GM12878 (cell line): ENCODE data around the gene TLL1. TPM values are rescaled to one million over a fixed set of nuclear protein-coding genes. Genes with fewer than 3 reads are reported as not detected.

ENCODE experiments used
- ATAC-seq: fragments of 200-7000 bp; cut with Tn5 transposase; 3 replicates; pipeline ENCODE4 v1.9.1; 2020; ENCODE audit warnings: mild to moderate bottlenecking, moderate library complexity
- BruUV-seq: library from RNA; stranded (reverse); fragments of 400-500 nt; replicated peaks from 2 replicates; lab custom pipeline; 2021; lab: Mats Ljungman, UMichigan
- CTCF ChIA-PET: fragments of 300-600 bp; sonication (Branson Sonifier 250); formaldehyde crosslinking; extraction: SDS; loops from one replicate; lab custom pipeline; 2021; ENCODE audit warnings: inconsistent platforms; lab: Yijun Ruan, JAX
- POLR2A ChIA-PET: fragments of 350-600 bp; formaldehyde crosslinking; extraction: SDS; loops from one replicate; lab custom pipeline; 2021; ENCODE audit warnings: inconsistent platforms; lab: Charles Lee
- RAD21 ChIA-PET: fragments of 300-600 bp; sonication (Branson Sonifier 250); formaldehyde crosslinking; loops from one replicate; lab custom pipeline; 2023; ENCODE audit warnings: antibody characterized with exemption; ENCODE audit not compliant: unreplicated experiment; lab: Charles Lee
- SMC1A ChIA-PET: fragments of 300-600 bp; sonication (Branson Sonifier 250); formaldehyde crosslinking; loops from one replicate; lab custom pipeline; 2023; ENCODE audit not compliant: unreplicated experiment, uncharacterized antibody; lab: Charles Lee
- DNase-seq: peaks from one replicate; pipeline ENCODE4 v3.0.0-alpha.2; 2011; ENCODE audit warnings: low read depth, low spot score
- FAIRE-seq: peaks from 3 replicates; lab custom pipeline; 2011; peaks lifted over from hg19 to GRCh38; lab: Jason Lieb, UNC
- H2AFZ ChIP-seq: 2 replicates; pipeline ENCODE4 v1.6.0; 2011; ENCODE audit warnings: low read depth, low read length, control low read depth; ENCODE audit not compliant: control insufficient read depth
- H3K27ac ChIP-seq: 2 replicates; pipeline ENCODE4 v1.5.1; 2011; ENCODE audit warnings: control low read depth; ENCODE audit not compliant: control insufficient read depth, insufficient read depth
- H3K27me3 ChIP-seq, 2 experiments: replicated peaks in 1 of 2; 2 replicates each; pipeline versions ENCODE4 v1.6.0 to v1.6.1; 2011; ENCODE audit warnings: low read length in 1 of 2; ENCODE audit not compliant: control insufficient read depth in 2 of 2, insufficient read depth in 2 of 2
- H3K36me3 ChIP-seq, 2 experiments: 2 replicates each; pipeline ENCODE4 v1.5.1; 2011; ENCODE audit warnings: low read length in 1 of 2; ENCODE audit not compliant: control insufficient read depth in 2 of 2, insufficient read depth in 2 of 2
- H3K4me1 ChIP-seq: 2 replicates; pipeline ENCODE4 v1.6.1; 2011; ENCODE audit warnings: mild to moderate bottlenecking, low read length, moderate library complexity, mixed read lengths; ENCODE audit not compliant: control insufficient read depth, insufficient read depth
- H3K4me2 ChIP-seq: 2 replicates; pipeline ENCODE4 v1.6.0; 2011; ENCODE audit warnings: control low read depth; ENCODE audit not compliant: control insufficient read depth, insufficient read depth
- H3K4me3 ChIP-seq: fragments of 200-600 bp; sonication (generic); 2 replicates; pipeline ENCODE4 v1.5.1; 2016
- H3K79me2 ChIP-seq: 2 replicates; pipeline ENCODE4 v1.6.0; 2011; ENCODE audit warnings: low read length; ENCODE audit not compliant: control insufficient read depth, insufficient read depth
- H3K9ac ChIP-seq: 2 replicates; pipeline ENCODE4 v1.8.0; 2011; ENCODE audit warnings: low read length, control low read depth, mixed read lengths; ENCODE audit not compliant: control insufficient read depth, insufficient read depth
- H3K9me3 ChIP-seq: replicated peaks from 3 replicates; pipeline ENCODE4 v1.5.1; 2011; ENCODE audit warnings: mild to moderate bottlenecking, low read length; ENCODE audit not compliant: control insufficient read depth, insufficient read depth
- H4K20me1 ChIP-seq: 2 replicates; pipeline ENCODE4 v1.6.0; 2011; ENCODE audit not compliant: control insufficient read depth, insufficient read depth
- BCL11A ChIP-seq: IDR thresholded peaks from 2 replicates; pipeline ENCODE4 v1.6.1; 2011; ENCODE audit warnings: low read depth, low read length
- EGR1 ChIP-seq, 2 experiments: IDR thresholded peaks; 1 replicate in 1 of 2; 2 replicates in 1 of 2; pipeline ENCODE4 v1.6.1; 2011 to 2012; ENCODE audit warnings: low read depth in 2 of 2, low read length in 2 of 2, borderline replicate concordance in 1 of 2, mild to moderate bottlenecking in 1 of 2, moderate library complexity in 1 of 2
- HDAC2 ChIP-seq: fragments of 200-600 bp; sonication (generic); IDR thresholded peaks from 2 replicates; pipeline ENCODE4 v1.6.1; 2017
- MLLT1 ChIP-seq: fragments of 450-650 bp; IDR thresholded peaks from 2 replicates; pipeline ENCODE4 v1.6.1; 2016; ENCODE audit warnings: mild to moderate bottlenecking
- NFXL1 ChIP-seq: fragments of 450-650 bp; IDR thresholded peaks from 2 replicates; pipeline ENCODE4 v1.6.1; 2017; ENCODE audit warnings: antibody characterized with exemption, mild to moderate bottlenecking, borderline replicate concordance
- POLR2AphosphoS2 ChIP-seq: IDR thresholded peaks from 2 replicates; pipeline ENCODE4 v1.6.1; 2011; ENCODE audit warnings: low read depth, mild to moderate bottlenecking, low read length, improper control_type of control experiment, moderate library complexity
- STAT1 ChIP-seq: fragments of 450-650 bp; conservative IDR thresholded peaks from 2 replicates; pipeline ENCODE4 v1.6.1; 2014; ENCODE audit warnings: antibody characterized with exemption, mild to moderate bottlenecking
- SUZ12 ChIP-seq: fragments of 200-600 bp; sonication (generic); IDR thresholded peaks from one replicate; pipeline ENCODE4 v1.6.1; 2018; ENCODE audit warnings: antibody characterized with exemption, mild to moderate bottlenecking; ENCODE audit not compliant: unreplicated experiment
- ZNF207 ChIP-seq: fragments of 450-650 bp; IDR thresholded peaks from 2 replicates; pipeline ENCODE4 v1.6.1; 2014; ENCODE audit warnings: antibody characterized with exemption, mild to moderate bottlenecking, borderline replicate concordance
- WGBS: methylation state at CpG from one replicate; pipeline ENCODE4 v1.1.6; 2016; ENCODE audit warnings: low lambda C conversion rate; ENCODE audit not compliant: insufficient replicate concordance, insufficient coverage; ENCODE audit errors: missing lambda C conversion rate; 5-methylcytosine and 5-hydroxymethylcytosine counted together
- in situ Hi-C: fragments of 300-500 bp; cut with MboI; formaldehyde crosslinking; loops from 9 replicates; pipeline ENCODE4 v1.14.3; 2018; ENCODE audit warnings: mixed read lengths
- intact Hi-C: fragments of 100-400 bp; cut with micrococcal nuclease; formaldehyde crosslinking; loops from one replicate; pipeline ENCODE4 v1.14.2; 2022; ENCODE audit not compliant: unreplicated experiment
- polyA plus RNA-seq, 11 experiments: library from polyadenylated mRNA; depleted of rRNA in 4 of 11; unstranded in 6 of 11; stranded (reverse) in 5 of 11; fragments of >200 nt; fragmentation: Nextera tagmentation in 4 of 11; fragmentation: Illumina TruSeq in 1 of 11; extraction: Ambion mirVana in 4 of 11; extraction: Trizol in 1 of 11; gene quantifications; 1 replicate in 1 of 11; 2 replicates in 10 of 11; pipeline versions ENCODE4 v1.2.1 to v1.2.3, GENCODE V29; 2011 to 2016; ENCODE audit warnings: inconsistent platforms in 2 of 11, missing spikeins in 2 of 11, low read depth in 1 of 11
- total RNA-seq, 4 experiments: library from RNA; depleted of rRNA in 3 of 4; stranded (reverse); fragments of >200 nt in 3 of 4; fragmentation: Illumina TruSeq in 1 of 4; extraction: Trizol in 1 of 4; gene quantifications; 2 replicates each; pipeline versions ENCODE4 v1.2.1 to v1.2.3, GENCODE V29; 2013 to 2021

Gene TLL1
- total and polyA plus RNA-seq, 10 of the 15 experiments (the other 5 are each of a cell fraction or from before 2014, with no cell fraction given), result 0.02 to 0.31 (median 0.05) TPM; not detected in 2

- ATAC-seq, result no peak
- DNase-seq, result no peak
- ChIA-PET RAD21 (no interaction called here), CTCF (no interaction called here), SMC1A (interaction anchor here (0.9 kb wide), 1 partner anchor 9 kb away, joined by 3 read pairs; no protein-coding TSS in a partner anchor), POLR2A (no interaction called here)
- Histone ChIP-seq H3K4me3 (no peak overlapping the region), H2AFZ (no peak overlapping the region), H4K20me1 (no peaks in the 10 kb centered on the region), H3K27ac (no peak overlapping the region), H3K36me3 (no peaks in the 10 kb centered on the region), H3K9ac (no peak overlapping the region), H3K4me2 (no peak overlapping the region), H3K9me3 (no peaks in the 10 kb centered on the region), H3K79me2 (no peaks in the 10 kb centered on the region), H3K27me3 (no peaks in the 10 kb centered on the region), H3K4me1 (no peaks in the 10 kb centered on the region)
- no peak for TF ChIP-seq SUZ12
- no peak for TF ChIP-seq NFXL1
- no peak for TF ChIP-seq STAT1
- no peak for TF ChIP-seq BCL11A
- TF ChIP-seq HDAC2, result no peak
- TF ChIP-seq ZNF207, result no peak
- no peak for TF ChIP-seq POLR2AphosphoS2
- TF ChIP-seq MLLT1, result no peak
- no peak for TF ChIP-seq EGR1 (IDR thresholded peaks at IDR 0.05; ENCODE audit: borderline replicate concordance in 1 of 2, low read depth in 2 of 2, low read length in 2 of 2)
- no peak for FAIRE-seq
- WGBS, result 22% methylated on average over 3 of the region's 3 CpGs
- in situ Hi-C loops (no loop called here), intact Hi-C loops (no loop called here)
- no TSS peak for BruUV-seq
Measured at GRCh38 chr4:165851256-165851655, 21.8 kb upstream of the TLL1 start.
